ENCODE measurements around the gene NDUFB2. TPM values are rescaled to one million over a fixed set of nuclear protein-coding genes. Genes with fewer than 3 reads are reported as not detected.
A peak's percentile ranks its signal among the peaks of the same experiment; 100 is the strongest.

The NDUFB2 gene
- total and polyA plus RNA-seq, 11 donors, result 458 to 1,005 (median 615) TPM

- intact Hi-C loops (cut with DNase I), result loop anchor here in 3 of 10 donors (2.0 to 10.0 kb wide), 3 partner anchors 137 to 181 kb away; partner anchors contain the start of gene MKRN1 (in 2 of the 3)
- Histone ChIP-seq H3K9me3 (no peaks in the 10 kb centered on the region), H3K27me3 (no peaks in the 10 kb centered on the region), H3K27ac (peak overlapping the region in 7 of 12 donors; percentile 9 to 66 (median 59)), H3K36me3 (no peaks in the 10 kb centered on the region), H3K4me3 (peak overlapping the region in 5 of 12 donors; percentile 25 to 46 (median 37)), H3K4me1 (peaks cover 0 to 33% (median 19%) of the 10 kb centered on the region in 12 donors)
- TF ChIP-seq POLR2A (IDR thresholded peaks at IDR 0.05) (no peak), CTCF (IDR thresholded peaks at IDR 0.05) (no peak)
- DNase-seq, result peak in 1 of 5 donors; percentile 18
- peak in 1 of 4 donors; percentile 5 for ATAC-seq
- WGBS, 4 donors, result 77 to 85% (median 84%) methylated on average over 16 of the region's 16 CpGs
Measured at GRCh38 chr7:140655511-140656408, 40.7 kb upstream of the NDUFB2 start.

DNA sequence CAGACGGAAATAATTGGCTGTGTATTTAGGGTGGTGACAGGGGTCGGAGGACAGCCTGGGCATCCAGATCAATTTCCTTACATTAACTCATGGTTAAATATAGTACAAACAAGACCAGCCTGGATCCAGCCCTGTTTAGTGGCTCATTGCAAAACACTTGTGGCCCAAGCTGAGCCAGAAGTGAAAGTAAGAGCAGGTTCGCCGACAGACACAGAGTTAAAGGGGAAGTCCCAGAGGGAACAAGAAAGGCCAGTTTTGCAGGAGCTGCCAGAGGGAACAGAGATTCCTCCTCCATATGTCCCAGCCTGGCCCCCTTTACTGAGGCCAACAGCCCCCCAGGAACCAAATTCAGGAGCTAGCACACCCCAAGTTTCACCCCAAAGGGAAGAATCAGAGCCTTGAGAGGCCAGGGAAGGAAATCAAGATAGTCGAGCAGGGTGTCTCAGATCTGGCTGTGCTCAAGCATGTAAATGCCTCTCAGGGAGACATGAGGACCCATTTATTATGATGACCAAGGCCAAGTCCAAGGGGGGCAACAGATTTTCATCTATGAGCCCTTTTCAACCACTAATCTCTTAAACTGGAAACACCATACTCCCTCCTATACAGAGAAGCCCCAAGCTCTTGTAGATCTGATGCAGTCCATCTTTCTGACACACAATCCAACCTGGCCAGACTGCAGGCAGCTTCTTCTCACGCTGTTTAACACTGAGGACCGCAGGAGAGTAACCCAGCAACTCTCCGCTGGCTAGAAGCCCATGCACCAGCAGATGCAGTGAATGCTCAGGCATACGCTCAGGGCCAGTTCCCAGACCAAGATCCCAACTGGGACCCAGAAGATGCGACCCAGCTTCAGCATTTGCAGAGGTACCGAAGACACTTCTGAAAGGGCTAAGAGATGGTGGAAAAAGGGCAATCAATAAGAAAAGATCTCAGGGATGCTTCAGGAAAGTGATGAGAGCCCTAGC, 39.7 kb upstream of the NDUFB2 start:
- peaks cover 0 to 3% (median 0%) of the 10 kb centered on the region in 9 donors for H3K27me3 ChIP-seq
- H3K4me1 ChIP-seq, result peaks cover 0 to 31% (median 19%) of the 10 kb centered on the region in 12 donors
- peak in 4 of 5 donors; percentile 49 to 64 (median 60) for DNase-seq
- no peaks in the 10 kb centered on the region for H3K9me3 ChIP-seq
- H3K36me3 ChIP-seq, result no peaks in the 10 kb centered on the region
- TF ChIP-seq POLR2A (IDR thresholded peaks at IDR 0.05) (no peak), CTCF (IDR thresholded peaks at IDR 0.05) (no peak)
- intact Hi-C loops (cut with DNase I), result loop anchor here in 2 of 10 donors (5.0 to 10.0 kb wide), 2 partner anchors 180 to 182 kb away; partner anchors contain the start of gene MKRN1 (in 2 of the 2)
- H3K4me3 ChIP-seq, result peak overlapping the region in 10 of 12 donors; percentile 6 to 46 (median 34)
- 37 to 55% (median 46%) methylated on average over 11 of the region's 11 CpGs for WGBS, 4 donors
- H3K27ac ChIP-seq, result peak overlapping the region in 10 of 12 donors; percentile 9 to 72 (median 54)
- peak; percentile 44 to 83 (median 75) for ATAC-seq

GRCh38 chr7:140657891-140658290, 38.6 kb upstream of the NDUFB2 start:
- H3K4me1 ChIP-seq, result peaks cover 0 to 31% (median 19%) of the 10 kb centered on the region in 12 donors
- H3K36me3 ChIP-seq, result no peaks in the 10 kb centered on the region
- intact Hi-C loops (cut with DNase I), result loop anchor here in 2 of 10 donors (5.0 to 10.0 kb wide), 2 partner anchors 181 to 183 kb away; partner anchors contain the start of gene MKRN1 (in 2 of the 2)
- no peak for ATAC-seq
- no peak overlapping the region for H3K27ac ChIP-seq
- DNase-seq, result peak in 1 of 5 donors; percentile 3
- TF ChIP-seq CTCF (IDR thresholded peaks at IDR 0.05), result no peak
- no peak for TF ChIP-seq POLR2A (IDR thresholded peaks at IDR 0.05)
- H3K4me3 ChIP-seq, result no peak overlapping the region
- no peaks in the 10 kb centered on the region for H3K9me3 ChIP-seq
- H3K27me3 ChIP-seq, result peaks cover 0 to 3% (median 0%) of the 10 kb centered on the region in 9 donors
- 92 to 95% (median 94%) methylated on average over 9 of the region's 9 CpGs for WGBS, 4 donors
